DOHH2 (cell line): Measurements from ENCODE around the gene SLC39A11.

ENCODE experiments used
- EZH2phosphoT487 ChIP-seq: fragments of 200-600 bp; sonication (generic); IDR thresholded peaks from 2 replicates; pipeline ENCODE4 v1.6.1; 2017; ENCODE audit warnings: borderline replicate concordance, mild to moderate bottlenecking, antibody characterized with exemption, low read length, moderate library complexity, mixed read lengths
- TF ChIP-seq, protein P1 (sequence below): fragments of 200-600 bp; sonication (generic); IDR thresholded peaks from one replicate; pipeline ENCODE4 v1.5.1; 2014; ENCODE audit warnings: antibody characterized with exemption, mild to moderate bottlenecking, low read depth, low read length; ENCODE audit not compliant: poor library complexity, severe bottlenecking

GRCh38 chr17:73005360-73005759 is 87.1 kb downstream of the SLC39A11 start:
- TF ChIP-seq, protein P1, sequence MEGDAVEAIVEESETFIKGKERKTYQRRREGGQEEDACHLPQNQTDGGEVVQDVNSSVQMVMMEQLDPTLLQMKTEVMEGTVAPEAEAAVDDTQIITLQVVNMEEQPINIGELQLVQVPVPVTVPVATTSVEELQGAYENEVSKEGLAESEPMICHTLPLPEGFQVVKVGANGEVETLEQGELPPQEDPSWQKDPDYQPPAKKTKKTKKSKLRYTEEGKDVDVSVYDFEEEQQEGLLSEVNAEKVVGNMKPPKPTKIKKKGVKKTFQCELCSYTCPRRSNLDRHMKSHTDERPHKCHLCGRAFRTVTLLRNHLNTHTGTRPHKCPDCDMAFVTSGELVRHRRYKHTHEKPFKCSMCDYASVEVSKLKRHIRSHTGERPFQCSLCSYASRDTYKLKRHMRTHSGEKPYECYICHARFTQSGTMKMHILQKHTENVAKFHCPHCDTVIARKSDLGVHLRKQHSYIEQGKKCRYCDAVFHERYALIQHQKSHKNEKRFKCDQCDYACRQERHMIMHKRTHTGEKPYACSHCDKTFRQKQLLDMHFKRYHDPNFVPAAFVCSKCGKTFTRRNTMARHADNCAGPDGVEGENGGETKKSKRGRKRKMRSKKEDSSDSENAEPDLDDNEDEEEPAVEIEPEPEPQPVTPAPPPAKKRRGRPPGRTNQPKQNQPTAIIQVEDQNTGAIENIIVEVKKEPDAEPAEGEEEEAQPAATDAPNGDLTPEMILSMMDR, result no peak
- TF ChIP-seq EZH2phosphoT487, result no peak
